DOHH2 (cell line): ENCODE measurements around the gene TSC22D4.

Experiments
- H3F3A ChIP-seq: fragments of 200-600 bp; sonication (generic), shearing (Covaris generic); 2 replicates; pipeline ENCODE4 v1.6.0; 2016; ENCODE audit warnings: antibody characterized with exemption, mild to moderate bottlenecking; ENCODE audit not compliant: control insufficient read depth, insufficient read depth
- H3K27ac ChIP-seq: fragments of 200-600 bp; sonication (generic); 2 replicates; pipeline ENCODE4 v1.5.1; 2014; ENCODE audit warnings: low read depth, mild to moderate bottlenecking, low read length, moderate library complexity
- H3K27me3 ChIP-seq: fragments of 200-600 bp; sonication (generic); 2 replicates; pipeline ENCODE4 v1.6.1; 2014; ENCODE audit warnings: mild to moderate bottlenecking, low read length, mixed read lengths; ENCODE audit not compliant: control insufficient read depth
- H3K36me3 ChIP-seq: fragments of 200-600 bp; sonication (generic); 2 replicates; pipeline ENCODE4 v1.6.1; 2014; ENCODE audit warnings: mild to moderate bottlenecking, low read length, moderate library complexity, mixed read lengths; ENCODE audit not compliant: control insufficient read depth
- H3K4me1 ChIP-seq: fragments of 200-600 bp; sonication (generic); 2 replicates; pipeline ENCODE4 v1.6.1; 2014; ENCODE audit warnings: mild to moderate bottlenecking, low read length, mixed read lengths; ENCODE audit not compliant: control insufficient read depth
- H3K4me2 ChIP-seq: fragments of 200-600 bp; sonication (generic); 2 replicates; pipeline ENCODE4 v1.6.0; 2014; ENCODE audit warnings: mild to moderate bottlenecking, low read length, moderate library complexity
- H3K4me3 ChIP-seq: fragments of 200-600 bp; sonication (generic); 2 replicates; pipeline ENCODE4 v1.5.1; 2014; ENCODE audit warnings: mild to moderate bottlenecking, low read length, mixed read lengths
- H3K79me2 ChIP-seq: fragments of 200-600 bp; sonication (generic); 2 replicates; pipeline ENCODE4 v1.6.1; 2014; ENCODE audit warnings: mild to moderate bottlenecking, low read length, mixed read lengths; ENCODE audit not compliant: control insufficient read depth
- H3K9me2 ChIP-seq: fragments of 200-600 bp; sonication (generic); replicated peaks from 2 replicates; pipeline ENCODE4 v1.6.1; 2014; ENCODE audit warnings: mild to moderate bottlenecking, low read length, mixed read lengths; ENCODE audit not compliant: control insufficient read depth
- H3K9me3 ChIP-seq: fragments of 200-600 bp; sonication (generic); 2 replicates; pipeline ENCODE4 v1.6.1; 2014; ENCODE audit warnings: antibody characterized with exemption, low read length, mixed read lengths; ENCODE audit not compliant: control insufficient read depth, insufficient read depth
- H4K20me1 ChIP-seq: fragments of 200-600 bp; sonication (generic); 2 replicates; pipeline ENCODE4 v1.6.0; 2014; ENCODE audit warnings: low read depth, mild to moderate bottlenecking, antibody characterized with exemption, low read length, moderate library complexity; ENCODE audit not compliant: control insufficient read depth, insufficient read depth
- CTCF ChIP-seq: fragments of 200-600 bp; sonication (generic); IDR thresholded peaks from one replicate; pipeline ENCODE4 v1.5.1; 2014; ENCODE audit warnings: antibody characterized with exemption, mild to moderate bottlenecking, low read depth, low read length; ENCODE audit not compliant: poor library complexity, severe bottlenecking
- EZH2phosphoT487 ChIP-seq: fragments of 200-600 bp; sonication (generic); IDR thresholded peaks from 2 replicates; pipeline ENCODE4 v1.6.1; 2017; ENCODE audit warnings: borderline replicate concordance, mild to moderate bottlenecking, antibody characterized with exemption, low read length, moderate library complexity, mixed read lengths

The TSC22D4 gene

GRCh38 chr7:100510437-100511239 is 31.6 kb upstream of the TSC22D4 start:
- Histone ChIP-seq H3K9me3 (no peaks in the 10 kb centered on the region), H3K36me3 (no peaks in the 10 kb centered on the region), H3K4me1 (peaks cover 8% of the 10 kb centered on the region), H3K4me2 (no peak overlapping the region), H3K27ac (no peak overlapping the region), H3K27me3 (peaks cover 25% of the 10 kb centered on the region), H3K9me2 (no peaks in the 10 kb centered on the region), H3K4me3 (no peak overlapping the region), H4K20me1 (no peaks in the 10 kb centered on the region), H3K79me2 (no peaks in the 10 kb centered on the region), H3F3A (no peaks in the 10 kb centered on the region)
- TF ChIP-seq CTCF (no peak), EZH2phosphoT487 (no peak)

- Histone ChIP-seq H3K36me3 (no peaks in the 10 kb centered on the region), H3K4me1 (no peaks in the 10 kb centered on the region), H3K27ac (no peak overlapping the region), H3K4me2 (no peak overlapping the region), H4K20me1 (no peaks in the 10 kb centered on the region), H3K79me2 (no peaks in the 10 kb centered on the region), H3K9me3 (no peaks in the 10 kb centered on the region), H3K9me2 (no peaks in the 10 kb centered on the region), H3K27me3 (peaks cover 25% of the 10 kb centered on the region), H3F3A (no peaks in the 10 kb centered on the region), H3K4me3 (no peak overlapping the region)
- TF ChIP-seq EZH2phosphoT487 = no peak
Observed at GRCh38 chr7:100509231-100509630, 30.2 kb upstream of the TSC22D4 start.

- Histone ChIP-seq H3K27ac (no peak overlapping the region), H3K4me3 (no peak overlapping the region), H3K79me2 (no peaks in the 10 kb centered on the region), H4K20me1 (no peaks in the 10 kb centered on the region), H3K4me1 (no peaks in the 10 kb centered on the region), H3K9me2 (no peaks in the 10 kb centered on the region), H3K36me3 (no peaks in the 10 kb centered on the region), H3K27me3 (peaks cover 35% of the 10 kb centered on the region), H3K4me2 (no peak overlapping the region), H3F3A (no peaks in the 10 kb centered on the region), H3K9me3 (no peaks in the 10 kb centered on the region)
- TF ChIP-seq CTCF = no peak
- no peak for TF ChIP-seq EZH2phosphoT487
Observed at GRCh38 chr7:100506356-100506923, 27.4 kb upstream of the TSC22D4 start.
